Activated naive CD8-positive, alpha-beta T cell treated with anti-CD3 and anti-CD28 coated beads, Interleukin-2, amount 50 U/mL, for 24 hours (primary cell): ENCODE measurements around the gene IRX3.

Experiments used
- ATAC-seq: fragments of 150-1000 bp; cut with Tn5 transposase; one replicate; pipeline ENCODE4 v1.10.0; 2021
- DNase-seq: peaks from one replicate; pipeline ENCODE4 v3.0.0; 2021
- H3K27ac Mint-ChIP-seq: one replicate; pipeline ENCODE4 v1.8.0; 2021; ENCODE audit warnings: mild to moderate bottlenecking, mixed read lengths
- H3K27me3 Mint-ChIP-seq: one replicate; pipeline ENCODE4 v1.8.0; 2021; ENCODE audit warnings: mixed read lengths
- H3K36me3 Mint-ChIP-seq: one replicate; pipeline ENCODE4 v1.8.0; 2021; ENCODE audit warnings: low read depth, mixed read lengths
- H3K4me1 Mint-ChIP-seq: one replicate; pipeline ENCODE4 v1.8.0; 2021; ENCODE audit warnings: mixed read lengths
- H3K4me3 Mint-ChIP-seq: one replicate; pipeline ENCODE4 v1.8.0; 2021; ENCODE audit warnings: mild to moderate bottlenecking, moderate library complexity, mixed read lengths
- H3K9me3 Mint-ChIP-seq: one replicate; pipeline ENCODE4 v1.8.0; 2021; ENCODE audit warnings: mixed read lengths

Gene IRX3

GRCh38 chr16:54240271-54241129, 46.1 kb downstream of the IRX3 start:
- Mint-ChIP-seq H3K27ac (no peak overlapping the region), H3K27me3 (peaks cover 5% of the 10 kb centered on the region), H3K36me3 (no peaks in the 10 kb centered on the region), H3K4me1 (no peaks in the 10 kb centered on the region), H3K9me3 (no peaks in the 10 kb centered on the region), H3K4me3 (no peak overlapping the region)
- ATAC-seq (no peak), DNase-seq (no peak)

- Mint-ChIP-seq H3K36me3 (no peaks in the 10 kb centered on the region), H3K4me3 (no peak overlapping the region), H3K27me3 (peaks cover 5% of the 10 kb centered on the region), H3K4me1 (no peaks in the 10 kb centered on the region), H3K27ac (no peak overlapping the region), H3K9me3 (no peaks in the 10 kb centered on the region)
- DNase-seq (no peak), ATAC-seq (no peak)
Observed at GRCh38 chr16:54239456-54239855, 47.1 kb downstream of the IRX3 start.

GRCh38 chr16:54236773-54237172, 49.8 kb downstream of the IRX3 start:
- H3K4me3 Mint-ChIP-seq, result no peak overlapping the region
- H3K9me3 Mint-ChIP-seq, result no peaks in the 10 kb centered on the region
- H3K4me1 Mint-ChIP-seq, result no peaks in the 10 kb centered on the region
- DNase-seq, result no peak
- H3K27ac Mint-ChIP-seq, result no peak overlapping the region
- peaks cover 5% of the 10 kb centered on the region for H3K27me3 Mint-ChIP-seq
- no peak for ATAC-seq
- no peaks in the 10 kb centered on the region for H3K36me3 Mint-ChIP-seq

- DNase-seq (no peak), ATAC-seq (no peak)
Observed at GRCh38 chr16:54233615-54234014, 53.0 kb downstream of the IRX3 start.

More at GRCh38 chr16:54233615-54234014, 53.0 kb downstream of the IRX3 start:
- no peaks in the 10 kb centered on the region for H3K36me3 Mint-ChIP-seq
- no peak overlapping the region for H3K4me3 Mint-ChIP-seq
- no peaks in the 10 kb centered on the region for H3K4me1 Mint-ChIP-seq
- peaks cover 5% of the 10 kb centered on the region for H3K27me3 Mint-ChIP-seq
- no peaks in the 10 kb centered on the region for H3K9me3 Mint-ChIP-seq
- no peak overlapping the region for H3K27ac Mint-ChIP-seq
